ENCODE results near the gene DAZAP1. TPM values are rescaled to one million over a fixed set of nuclear protein-coding genes. Genes with fewer than 3 reads are reported as not detected.

Gene DAZAP1
- polyA plus RNA-seq, 1 of the 3 experiments (the other 2 are of a cell fraction): 54.3 TPM

DNA sequence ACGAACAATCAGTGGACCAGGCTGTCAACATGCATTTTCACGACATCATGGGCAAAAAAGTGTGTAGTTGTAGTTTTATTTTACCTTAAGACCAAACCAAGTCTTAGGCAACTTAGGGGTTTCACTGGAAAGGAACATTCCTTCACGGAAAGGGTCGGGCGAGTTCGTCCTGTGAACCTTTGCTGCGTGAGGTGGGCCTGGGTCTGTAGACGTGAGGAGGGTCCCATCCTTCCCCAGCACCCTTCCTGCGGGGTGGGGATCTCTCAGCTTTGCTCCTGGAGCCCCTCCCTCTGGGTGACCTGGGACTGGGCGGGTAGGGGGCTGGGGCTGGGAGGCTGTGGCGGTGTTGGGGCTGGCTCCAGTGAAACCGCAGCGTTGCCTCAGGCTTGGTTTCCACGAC, 18.5 kb downstream of the DAZAP1 start:
- Histone ChIP-seq H3K4me1 (ENCODE audit: control insufficient read depth in 1 of 2, insufficient read depth in 2 of 2, low read depth in 1 of 2, low read length in 1 of 2) (no peaks in the 10 kb centered on the region; a peak in 1 of 4 replicates), H3K27ac (ENCODE audit: low read depth in 2 of 2, low read length in 1 of 2) (no peak overlapping the region), H3K4me2 (no peak overlapping the region), H2AFZ (ENCODE audit: low read depth) (no peak overlapping the region), H3F3A (replicated peaks; ENCODE audit: insufficient read depth) (no peaks in the 10 kb centered on the region), H3K4me3 (ENCODE audit: low read depth in 2 of 2, low read length in 1 of 2) (no peak overlapping the region), H3K9me2 (no peaks in the 10 kb centered on the region), H3K36me3 (replicated peaks in 1 of 2; ENCODE audit: control insufficient read depth in 1 of 2, insufficient read depth in 2 of 2, low read length in 1 of 2) (peaks cover 7 to 88% of the 10 kb centered on the region in 2 experiments), H3K9me3 (no peaks in the 10 kb centered on the region), H3K79me2 (ENCODE audit: insufficient read depth) (peaks cover 30% of the 10 kb centered on the region), H3K9ac (no peak overlapping the region), H3K27me3 (ENCODE audit: insufficient read depth) (no peaks in the 10 kb centered on the region), H4K20me1 (ENCODE audit: insufficient read depth) (peaks cover 29% of the 10 kb centered on the region; the same call in 1 of the 2 replicates)
- TF ChIP-seq POLR2AphosphoS5 (IDR thresholded peaks at IDR 0.05; ENCODE audit: low read depth, low read length) (no peak), FOXM1 (IDR thresholded peaks at IDR 0.05; ENCODE audit: low read depth) (no peak), TEAD4 (IDR thresholded peaks at IDR 0.05; ENCODE audit: borderline replicate concordance, insufficient read depth) (no peak), MXI1 (IDR thresholded peaks at IDR 0.05; ENCODE audit: low read depth, low read length) (no peak), ELF1 (IDR thresholded peaks at IDR 0.05) (no peak), JUND (IDR thresholded peaks at IDR 0.05) (no peak), YY1 (IDR thresholded peaks at IDR 0.05; ENCODE audit: low read depth) (no peak), MEF2A (IDR thresholded peaks at IDR 0.05; ENCODE audit: borderline replicate concordance, low read depth) (no peak), TCF12 (IDR thresholded peaks at IDR 0.05) (no peak), EP300 (IDR thresholded peaks at IDR 0.05; ENCODE audit: borderline replicate concordance in 1 of 2, low read depth in 1 of 2, low read length in 1 of 2) (no peak), EZH2phosphoT487 (IDR thresholded peaks at IDR 0.05; ENCODE audit: borderline replicate concordance, low read depth) (no peak), GATA2 (CRISPR knock-in tag; IDR thresholded peaks at IDR 0.05) (no peak)
- TF ChIP-seq, protein P1, sequence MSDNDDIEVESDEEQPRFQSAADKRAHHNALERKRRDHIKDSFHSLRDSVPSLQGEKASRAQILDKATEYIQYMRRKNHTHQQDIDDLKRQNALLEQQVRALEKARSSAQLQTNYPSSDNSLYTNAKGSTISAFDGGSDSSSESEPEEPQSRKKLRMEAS (IDR thresholded peaks at IDR 0.05; ENCODE audit: low read depth): no peak
- TF ChIP-seq, protein P2, sequence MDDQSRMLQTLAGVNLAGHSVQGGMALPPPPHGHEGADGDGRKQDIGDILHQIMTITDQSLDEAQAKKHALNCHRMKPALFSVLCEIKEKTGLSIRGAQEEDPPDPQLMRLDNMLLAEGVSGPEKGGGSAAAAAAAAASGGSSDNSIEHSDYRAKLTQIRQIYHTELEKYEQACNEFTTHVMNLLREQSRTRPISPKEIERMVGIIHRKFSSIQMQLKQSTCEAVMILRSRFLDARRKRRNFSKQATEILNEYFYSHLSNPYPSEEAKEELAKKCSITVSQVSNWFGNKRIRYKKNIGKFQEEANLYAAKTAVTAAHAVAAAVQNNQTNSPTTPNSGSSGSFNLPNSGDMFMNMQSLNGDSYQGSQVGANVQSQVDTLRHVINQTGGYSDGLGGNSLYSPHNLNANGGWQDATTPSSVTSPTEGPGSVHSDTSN (IDR thresholded peaks at IDR 0.05): no peak
- TF ChIP-seq, protein P3, sequence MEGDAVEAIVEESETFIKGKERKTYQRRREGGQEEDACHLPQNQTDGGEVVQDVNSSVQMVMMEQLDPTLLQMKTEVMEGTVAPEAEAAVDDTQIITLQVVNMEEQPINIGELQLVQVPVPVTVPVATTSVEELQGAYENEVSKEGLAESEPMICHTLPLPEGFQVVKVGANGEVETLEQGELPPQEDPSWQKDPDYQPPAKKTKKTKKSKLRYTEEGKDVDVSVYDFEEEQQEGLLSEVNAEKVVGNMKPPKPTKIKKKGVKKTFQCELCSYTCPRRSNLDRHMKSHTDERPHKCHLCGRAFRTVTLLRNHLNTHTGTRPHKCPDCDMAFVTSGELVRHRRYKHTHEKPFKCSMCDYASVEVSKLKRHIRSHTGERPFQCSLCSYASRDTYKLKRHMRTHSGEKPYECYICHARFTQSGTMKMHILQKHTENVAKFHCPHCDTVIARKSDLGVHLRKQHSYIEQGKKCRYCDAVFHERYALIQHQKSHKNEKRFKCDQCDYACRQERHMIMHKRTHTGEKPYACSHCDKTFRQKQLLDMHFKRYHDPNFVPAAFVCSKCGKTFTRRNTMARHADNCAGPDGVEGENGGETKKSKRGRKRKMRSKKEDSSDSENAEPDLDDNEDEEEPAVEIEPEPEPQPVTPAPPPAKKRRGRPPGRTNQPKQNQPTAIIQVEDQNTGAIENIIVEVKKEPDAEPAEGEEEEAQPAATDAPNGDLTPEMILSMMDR (IDR thresholded peaks at IDR 0.05): no peak
- 94% methylated on average over 13 of the region's 14 CpGs for WGBS (ENCODE audit: low lambda C conversion rate)
- POLR2A ChIA-PET: no interaction called here
- CTCF ChIA-PET: interaction anchor here (1.2 kb wide), 1 partner anchor 8 kb away, joined by 3 read pairs; no protein-coding TSS in a partner anchor
- DNase-seq: no peak

DNA sequence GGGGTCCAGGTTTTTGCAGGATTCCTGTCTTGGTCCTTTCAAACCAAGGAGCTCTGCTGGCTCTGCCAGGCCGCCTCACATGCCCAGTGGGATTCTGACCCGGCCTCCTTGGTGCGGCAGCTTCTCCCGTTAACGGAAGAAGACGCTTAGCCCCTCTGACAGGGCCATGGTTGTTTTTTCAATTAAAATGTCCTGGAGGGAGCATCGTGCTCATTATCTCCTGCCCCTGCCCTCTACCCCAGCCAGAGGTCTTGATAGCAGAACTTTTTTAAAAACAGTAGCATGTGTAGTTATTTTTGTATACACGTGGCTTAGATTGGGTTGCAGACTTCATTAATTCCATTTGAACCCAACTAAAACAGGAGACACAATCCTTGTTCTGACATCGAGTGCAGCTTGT, 19.4 kb downstream of the DAZAP1 start:
- no peaks in the 10 kb centered on the region for H3K9me2 ChIP-seq
- H3K27ac ChIP-seq (ENCODE audit: low read depth in 2 of 2, low read length in 1 of 2): no peak overlapping the region
- ChIA-PET POLR2A (no interaction called here), CTCF (interaction anchor here (0.9 to 1.2 kb wide), 4 partner anchors 9 to 18 kb away, joined by 3 to 4 read pairs (median 3); no protein-coding TSS in a partner anchor)
- H3K4me1 ChIP-seq (ENCODE audit: control insufficient read depth in 1 of 2, insufficient read depth in 2 of 2, low read depth in 1 of 2, low read length in 1 of 2): no peaks in the 10 kb centered on the region; a peak in 1 of 4 replicates
- no peaks in the 10 kb centered on the region for H3K9me3 ChIP-seq
- H3K9ac ChIP-seq: no peak overlapping the region
- peaks cover 7 to 82% of the 10 kb centered on the region in 2 experiments for H3K36me3 ChIP-seq (replicated peaks in 1 of 2; ENCODE audit: control insufficient read depth in 1 of 2, insufficient read depth in 2 of 2, low read length in 1 of 2)
- no peak overlapping the region for H2AFZ ChIP-seq (ENCODE audit: low read depth)
- H3K4me3 ChIP-seq (ENCODE audit: low read depth in 2 of 2, low read length in 1 of 2): no peak overlapping the region
- peaks cover 26% of the 10 kb centered on the region; the same call in 1 of the 2 replicates for H4K20me1 ChIP-seq (ENCODE audit: insufficient read depth)
- DNase-seq: no peak
- H3K79me2 ChIP-seq (ENCODE audit: insufficient read depth): peaks cover 24% of the 10 kb centered on the region
- 81% methylated on average over 6 of the region's 9 CpGs for WGBS (ENCODE audit: low lambda C conversion rate)
- H3F3A ChIP-seq (replicated peaks; ENCODE audit: insufficient read depth): no peaks in the 10 kb centered on the region
- no peak overlapping the region for H3K4me2 ChIP-seq
- no peaks in the 10 kb centered on the region for H3K27me3 ChIP-seq (ENCODE audit: insufficient read depth)
- TF ChIP-seq RXRA (IDR thresholded peaks at IDR 0.05; ENCODE audit: borderline replicate concordance, low read depth) (no peak), GABPA (IDR thresholded peaks at IDR 0.05; ENCODE audit: low read depth) (no peak), RFX5 (IDR thresholded peaks at IDR 0.05; ENCODE audit: low read length) (no peak), NFIC (IDR thresholded peaks at IDR 0.05; ENCODE audit: borderline replicate concordance) (no peak), MXI1 (IDR thresholded peaks at IDR 0.05; ENCODE audit: low read depth, low read length) (no peak), MEF2A (IDR thresholded peaks at IDR 0.05; ENCODE audit: borderline replicate concordance, low read depth) (no peak), SMC3 (IDR thresholded peaks at IDR 0.05; ENCODE audit: low read depth, low read length) (no peak), ELF1 (IDR thresholded peaks at IDR 0.05) (no peak)
- TF ChIP-seq, protein P3 (IDR thresholded peaks at IDR 0.05): no peak
- TF ChIP-seq, protein P4, sequence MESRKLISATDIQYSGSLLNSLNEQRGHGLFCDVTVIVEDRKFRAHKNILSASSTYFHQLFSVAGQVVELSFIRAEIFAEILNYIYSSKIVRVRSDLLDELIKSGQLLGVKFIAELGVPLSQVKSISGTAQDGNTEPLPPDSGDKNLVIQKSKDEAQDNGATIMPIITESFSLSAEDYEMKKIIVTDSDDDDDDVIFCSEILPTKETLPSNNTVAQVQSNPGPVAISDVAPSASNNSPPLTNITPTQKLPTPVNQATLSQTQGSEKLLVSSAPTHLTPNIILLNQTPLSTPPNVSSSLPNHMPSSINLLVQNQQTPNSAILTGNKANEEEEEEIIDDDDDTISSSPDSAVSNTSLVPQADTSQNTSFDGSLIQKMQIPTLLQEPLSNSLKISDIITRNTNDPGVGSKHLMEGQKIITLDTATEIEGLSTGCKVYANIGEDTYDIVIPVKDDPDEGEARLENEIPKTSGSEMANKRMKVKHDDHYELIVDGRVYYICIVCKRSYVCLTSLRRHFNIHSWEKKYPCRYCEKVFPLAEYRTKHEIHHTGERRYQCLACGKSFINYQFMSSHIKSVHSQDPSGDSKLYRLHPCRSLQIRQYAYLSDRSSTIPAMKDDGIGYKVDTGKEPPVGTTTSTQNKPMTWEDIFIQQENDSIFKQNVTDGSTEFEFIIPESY (IDR thresholded peaks at IDR 0.05; ENCODE audit: borderline replicate concordance, low read depth): no peak

Data from SK-N-SH (cell line).